GM15510 (cell line): ENCODE measurements around the gene PSENEN.

Experiments
- POLR2A ChIP-seq: IDR thresholded peaks from 3 replicates; pipeline ENCODE4 v1.6.1; 2011; ENCODE audit warnings: borderline replicate concordance; ENCODE audit not compliant: insufficient read length; ENCODE audit errors: extremely low read depth

PSENEN gene

DNA sequence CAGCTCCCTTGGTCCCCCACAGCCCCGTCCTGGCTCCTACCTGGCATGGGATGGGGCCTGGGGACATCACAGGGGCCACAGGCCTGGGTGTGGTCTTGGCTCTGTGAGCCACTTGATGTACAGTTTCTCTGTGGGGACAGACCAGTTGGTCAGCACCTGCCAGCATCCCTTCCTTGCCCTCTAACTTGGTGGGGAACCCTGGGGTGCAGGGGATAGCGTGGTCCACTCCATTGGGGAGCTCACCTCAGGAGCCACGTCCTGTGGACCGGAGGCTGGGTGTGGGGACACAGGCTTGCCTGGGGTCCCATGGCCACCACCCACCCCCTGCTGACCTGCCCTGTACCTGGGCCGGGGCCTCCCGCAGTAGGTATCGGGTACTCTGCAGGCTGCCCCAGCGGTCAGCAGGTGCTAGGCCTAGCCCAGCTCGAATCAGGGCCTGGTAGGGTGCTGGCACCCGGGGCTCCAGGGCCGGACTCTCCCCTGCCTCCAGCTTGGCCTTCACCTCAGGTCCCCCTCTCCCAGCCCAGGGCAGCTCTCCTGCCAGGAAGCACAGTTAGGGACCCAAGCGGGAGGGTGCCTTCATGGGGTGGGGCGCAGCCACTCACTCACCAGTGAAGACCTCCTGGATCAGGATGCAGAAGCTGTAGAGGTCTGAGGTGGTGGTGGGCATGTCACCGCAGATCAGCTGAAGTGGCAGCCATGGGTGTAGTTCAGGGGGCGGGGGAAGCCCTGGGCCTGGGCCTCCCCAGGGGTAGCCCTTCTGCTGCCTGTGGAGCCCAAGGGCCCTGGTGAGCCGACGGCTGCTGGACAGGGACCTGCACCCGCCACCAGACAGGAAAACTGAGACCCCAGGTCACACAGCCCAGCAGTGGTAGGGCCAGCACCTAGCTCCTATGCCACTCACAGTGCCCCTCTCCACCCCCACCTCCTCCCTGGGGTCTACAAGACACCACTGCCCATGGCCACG lies 44.8 kb downstream of the PSENEN start:
- no peak for TF ChIP-seq POLR2A

- TF ChIP-seq POLR2A: no peak
These were observed 45.7 kb downstream of the PSENEN start for GRCh38 chr19:35790981-35791813.

GRCh38 chr19:35791814-35792279 lies 46.4 kb downstream of the PSENEN start:
- TF ChIP-seq POLR2A: no peak

DNA sequence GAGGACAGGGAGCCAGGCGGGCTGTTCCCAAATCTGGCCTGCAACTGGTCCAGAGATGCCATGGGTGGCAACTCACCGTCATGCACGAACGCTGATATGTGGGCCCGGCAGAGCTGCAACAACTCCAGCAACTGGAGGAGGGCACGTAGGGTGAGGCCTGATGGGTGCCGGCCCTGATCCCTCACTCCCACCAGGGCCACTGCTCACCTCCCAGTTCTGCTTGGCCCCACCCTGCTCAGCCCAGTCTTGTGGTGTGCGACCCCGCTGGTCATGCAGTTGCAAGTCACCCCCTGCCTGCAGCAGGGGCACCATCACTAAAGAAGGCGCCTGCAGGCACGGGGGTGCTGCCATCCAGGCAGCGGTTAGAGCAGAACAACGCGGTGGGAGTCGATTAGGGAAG lies 46.9 kb downstream of the PSENEN start:
- TF ChIP-seq POLR2A: no peak

GRCh38 chr19:35792888-35793287 lies 47.4 kb downstream of the PSENEN start:
- no peak for TF ChIP-seq POLR2A

DNA sequence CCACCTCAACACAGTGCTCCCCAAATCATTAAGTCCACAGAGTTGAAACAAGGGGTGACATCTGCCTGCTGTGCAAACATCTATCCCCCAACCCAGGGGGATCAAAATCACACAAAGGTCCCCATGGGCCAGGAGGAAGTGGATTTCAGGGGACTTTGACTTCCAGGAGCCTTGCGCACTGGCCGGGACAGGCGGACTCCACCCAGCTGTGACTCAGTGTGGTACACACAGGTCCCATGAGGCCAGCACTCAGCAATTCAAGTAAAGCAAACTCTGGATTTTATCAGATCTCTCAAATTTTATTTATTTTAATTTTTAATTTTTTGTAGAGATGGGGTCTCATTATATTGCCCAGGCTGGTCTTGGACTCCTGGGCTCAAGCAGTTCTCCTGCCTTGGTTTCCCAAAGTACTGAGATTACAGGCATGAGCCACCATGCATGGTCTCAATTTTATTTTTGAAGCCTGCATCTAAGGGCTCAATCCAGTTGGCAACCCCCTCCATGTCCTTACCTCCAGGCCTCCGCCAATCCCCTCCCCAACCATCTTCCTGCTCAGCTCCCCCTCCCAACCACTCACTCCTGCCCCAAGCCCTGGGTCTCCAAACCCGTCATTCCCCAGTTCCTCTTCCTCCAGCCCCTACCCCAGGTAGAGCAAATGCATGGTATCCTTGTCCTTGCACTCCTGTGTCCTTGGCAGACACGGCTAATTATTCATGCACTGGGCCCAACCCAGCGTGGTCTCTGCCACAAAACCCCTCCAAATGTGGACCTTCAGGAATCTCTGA lies 48.1 kb downstream of the PSENEN start:
- no peak for TF ChIP-seq POLR2A
